Fibroblast of pulmonary artery (primary cell): ENCODE results near the gene CXCR3.
"Not testable (repeated sequence)": the region's sequence is repeated elsewhere in the genome, so short reads cannot be mapped to it uniquely, and the experiment has no call there.

ENCODE experiments used
- DNase-seq: peaks from one replicate; pipeline ENCODE4 v3.0.0-alpha.2; 2010; ENCODE audit warnings: low read depth
- H3K4me3 ChIP-seq: replicated peaks from 2 replicates; pipeline ENCODE4 v1.5.1; 2011; ENCODE audit warnings: low read depth, mild to moderate bottlenecking, control low read depth, low read length, moderate library complexity
- CTCF ChIP-seq: IDR thresholded peaks from 2 replicates; pipeline ENCODE4 v1.5.1; 2011; ENCODE audit warnings: mild to moderate bottlenecking, control low read depth, low read length, inconsistent platforms; ENCODE audit errors: missing control alignments

CXCR3 gene

GRCh38 chrX:71650333-71650969, 32.1 kb upstream of the CXCR3 start:
- DNase-seq, result no peak
- peak; percentile 11 for TF ChIP-seq CTCF
- H3K4me3 ChIP-seq, result no peak overlapping the region

GRCh38 chrX:71644406-71644805, 26.1 kb upstream of the CXCR3 start:
- H3K4me3 ChIP-seq, result not testable (repeated sequence)

GRCh38 chrX:71640002-71640401, 21.7 kb upstream of the CXCR3 start:
- no peak overlapping the region for H3K4me3 ChIP-seq
- TF ChIP-seq CTCF, result no peak
- no peak for DNase-seq

More at GRCh38 chrX:71644406-71644805, 26.1 kb upstream of the CXCR3 start:
- DNase-seq, result not testable (repeated sequence)

- no peak overlapping the region for H3K4me3 ChIP-seq
- DNase-seq, result no peak
- no peak for TF ChIP-seq CTCF
Measured at GRCh38 chrX:71638409-71638808, 20.1 kb upstream of the CXCR3 start.

GRCh38 chrX:71637848-71638247, 19.5 kb upstream of the CXCR3 start:
- DNase-seq, result peak; percentile 41
- peak overlapping the region; percentile 21 for H3K4me3 ChIP-seq

GRCh38 chrX:71637253-71637618, 18.9 kb upstream of the CXCR3 start:
- no peak overlapping the region for H3K4me3 ChIP-seq
- no peak for DNase-seq
- no peak for TF ChIP-seq CTCF

More at GRCh38 chrX:71637848-71638247, 19.5 kb upstream of the CXCR3 start:
- TF ChIP-seq CTCF, result no peak

GRCh38 chrX:71636438-71637252, 18.3 kb upstream of the CXCR3 start:
- TF ChIP-seq CTCF, result no peak
- DNase-seq, result no peak
- no peak overlapping the region for H3K4me3 ChIP-seq
